Testis (tissue), 3 donors: ENCODE measurements around the gene FIBIN. TPM values are rescaled to one million over a fixed set of nuclear protein-coding genes. Genes with fewer than 3 reads are reported as not detected.
A peak's percentile ranks its signal among the peaks of the same experiment; 100 is the strongest.
"Not testable (repeated sequence)": the region's sequence is repeated elsewhere in the genome, so short reads cannot be mapped to it uniquely, and the experiment has no call there.

Experiments
- DNase-seq: peaks from one replicate; pipeline ENCODE4 v3.0.0-alpha.2; 2019
- H3K27ac ChIP-seq, 2 donors: fragments of 200-600 bp; sonication (generic); one replicate each; pipeline ENCODE4 v1.5.1; 2019
- H3K27me3 ChIP-seq: fragments of 200-600 bp; sonication (generic); one replicate; pipeline ENCODE4 v1.5.1; 2019
- H3K36me3 ChIP-seq: fragments of 200-600 bp; sonication (generic); one replicate; pipeline ENCODE4 v1.5.1; 2017; ENCODE audit warnings: low read depth; ENCODE audit errors: missing control alignments
- H3K4me1 ChIP-seq: fragments of 200-600 bp; sonication (generic); one replicate; pipeline ENCODE4 v1.5.1; 2019
- H3K4me3 ChIP-seq, 2 donors: fragments of 200-600 bp; sonication (generic); one replicate each; pipeline ENCODE4 v1.5.1; 2017 to 2019
- H3K9me3 ChIP-seq: fragments of 200-600 bp; sonication (generic); one replicate; pipeline ENCODE4 v1.5.1; 2017
- CTCF ChIP-seq, 3 experiments: fragments of 450-650 bp in 2 of 3; fragments of 200-600 bp in 1 of 3; sonication (generic) in 1 of 3; IDR thresholded peaks; one replicate each; pipeline ENCODE4 v1.5.1; 2016 to 2019; ENCODE audit warnings: antibody characterized with exemption in 3 of 3, mild to moderate bottlenecking in 2 of 3, moderate library complexity in 1 of 3
- POLR2A ChIP-seq: fragments of 450-650 bp; IDR thresholded peaks from one replicate; pipeline ENCODE4 v1.6.1; 2017; ENCODE audit warnings: antibody characterized with exemption, mild to moderate bottlenecking, moderate library complexity
- WGBS, 2 donors: methylation state at CpG; one replicate each; pipeline ENCODE4 v1.1.5; 2018; 5-methylcytosine and 5-hydroxymethylcytosine counted together
- intact Hi-C: fragments of 100-400 bp; cut with DNase I; formaldehyde crosslinking; loops from one replicate; pipeline ENCODE4 v1.15.1; 2023; ENCODE audit warnings: low total_unique reads
- polyA plus RNA-seq: library from polyadenylated mRNA; stranded (reverse); fragments of 350-450 nt; fragmentation: Illumina TruSeq; extraction: RNeasy Lipid Tissue Mini Kit (QIAGEN cat#74804); gene quantifications from one replicate; pipeline ENCODE4 v1.2.3, GENCODE V29; 2014; ENCODE audit warnings: low read depth, low replicate concordance; ENCODE audit not compliant: insufficient read depth
- total RNA-seq, 2 donors: library from RNA; depleted of rRNA; stranded (reverse); fragments of >200 nt; gene quantifications; one replicate each; pipeline ENCODE4 v1.2.3, GENCODE V29; 2016

The FIBIN gene
- total and polyA plus RNA-seq, 3 donors from 2014 or later, result 0.39 to 6.5 (median 5.3) TPM

- Histone ChIP-seq H3K4me3 (no peak overlapping the region), H3K36me3 (no peaks in the 10 kb centered on the region), H3K9me3 (no peaks in the 10 kb centered on the region), H3K27me3 (no peaks in the 10 kb centered on the region), H3K4me1 (no peaks in the 10 kb centered on the region), H3K27ac (no peak overlapping the region)
- DNase-seq, result no peak
- 60 to 74% methylated on average over 3 of the region's 3 CpGs for WGBS, 2 donors
- no peak for TF ChIP-seq CTCF (IDR thresholded peaks at IDR 0.05)
- TF ChIP-seq POLR2A, result no peak
- intact Hi-C loops, result no loop called here
Observed at GRCh38 chr11:26974069-26974783, 19.7 kb upstream of the FIBIN start.

- H3K4me1 ChIP-seq, result no peaks in the 10 kb centered on the region
- 33 to 44% methylated on average over 2 of the region's 2 CpGs for WGBS, 2 donors
- H3K27me3 ChIP-seq, result no peaks in the 10 kb centered on the region
- H3K9me3 ChIP-seq, result no peaks in the 10 kb centered on the region
- no peak for TF ChIP-seq POLR2A
- no peak for TF ChIP-seq CTCF (IDR thresholded peaks at IDR 0.05)
- no peak overlapping the region for H3K27ac ChIP-seq
- intact Hi-C loops, result no loop called here
- no peak overlapping the region for H3K4me3 ChIP-seq
- no peaks in the 10 kb centered on the region for H3K36me3 ChIP-seq
- no peak for DNase-seq
Observed at GRCh38 chr11:26974996-26975395, 18.9 kb upstream of the FIBIN start.

DNA sequence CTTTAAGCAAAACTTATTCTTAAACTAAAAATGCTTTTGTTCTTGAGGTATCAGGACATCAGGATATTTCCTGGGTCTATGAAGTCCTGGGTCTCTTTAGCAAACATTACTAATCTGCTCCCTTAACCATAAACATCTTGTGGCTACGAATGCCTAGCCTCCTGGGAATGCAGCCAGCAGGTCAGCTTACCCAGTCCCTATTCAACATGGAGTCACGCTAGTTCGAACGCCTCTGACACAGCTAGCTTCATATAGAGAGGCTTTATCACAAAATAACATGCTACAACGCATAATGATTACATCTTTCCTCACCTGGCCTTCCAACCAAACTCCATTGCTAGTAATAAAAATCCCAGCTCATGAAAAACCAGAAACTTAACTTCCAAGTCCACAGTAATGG, 17.5 kb upstream of the FIBIN start:
- Histone ChIP-seq H3K27me3 (no peaks in the 10 kb centered on the region), H3K27ac (peak overlapping the region in 1 of 2 donors; percentile 32), H3K4me3 (no peak overlapping the region), H3K4me1 (no peaks in the 10 kb centered on the region), H3K9me3 (no peaks in the 10 kb centered on the region), H3K36me3 (no peaks in the 10 kb centered on the region)
- 51 to 62% methylated on average over 5 of the region's 5 CpGs for WGBS, 2 donors
- no peak for DNase-seq
- TF ChIP-seq POLR2A (no peak), CTCF (IDR thresholded peaks at IDR 0.05) (no peak)
- intact Hi-C loops, result no loop called here

DNA sequence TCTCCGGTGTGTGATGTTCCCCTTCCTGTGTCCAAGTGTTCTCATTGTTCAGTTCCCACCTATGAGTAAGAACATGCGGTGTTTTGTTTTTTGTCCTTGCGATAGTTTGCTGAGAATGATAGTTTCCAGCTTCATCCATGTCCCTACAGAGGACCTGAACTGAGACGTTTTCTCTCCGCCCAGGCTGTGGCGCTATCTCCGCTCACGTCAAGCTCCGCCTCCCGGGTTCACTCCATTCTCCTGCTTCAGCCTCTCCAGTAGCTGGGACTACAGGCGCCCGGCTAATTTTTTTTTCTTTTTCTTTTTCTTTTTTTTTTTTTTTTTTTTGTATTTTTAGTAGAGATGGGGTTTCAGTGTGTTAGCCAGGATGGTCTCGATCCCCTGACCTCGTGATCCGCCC, 16.7 kb upstream of the FIBIN start:
- H3K9me3 ChIP-seq, intact Hi-C loops, H3K27me3 ChIP-seq, H3K27ac ChIP-seq, DNase-seq, H3K36me3 ChIP-seq, H3K4me1 ChIP-seq: not testable (repeated sequence)
- H3K4me3 ChIP-seq, result peak overlapping the region in 1 of 2 donors; percentile 6
- WGBS, 2 donors, result 52 to 55% methylated on average over 15 of the region's 15 CpGs

DNA sequence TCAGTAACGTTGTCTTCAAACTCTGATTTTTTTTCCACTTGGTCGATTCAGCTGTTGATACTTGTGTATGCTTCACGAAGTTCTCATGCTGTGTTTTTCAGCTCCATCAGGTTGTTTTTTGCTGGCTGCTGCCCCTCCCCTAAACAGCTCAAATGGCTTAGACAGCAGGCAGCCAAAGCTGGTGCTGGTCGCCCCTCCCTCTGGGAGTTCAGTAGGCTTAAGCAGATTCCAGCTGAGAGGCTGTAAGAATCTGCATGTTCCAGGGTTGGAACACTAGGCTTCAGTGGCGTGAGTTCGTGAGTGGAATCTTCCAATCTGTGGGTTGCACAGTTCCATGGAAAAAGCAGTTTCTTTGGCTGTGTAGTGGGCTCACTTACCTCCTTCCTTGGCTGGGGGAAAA, 10.3 kb upstream of the FIBIN start:
- Histone ChIP-seq H3K27me3 (no peaks in the 10 kb centered on the region), H3K27ac (no peak overlapping the region), H3K4me3 (no peak overlapping the region), H3K4me1 (no peaks in the 10 kb centered on the region), H3K36me3 (no peaks in the 10 kb centered on the region), H3K9me3 (no peaks in the 10 kb centered on the region)
- TF ChIP-seq CTCF (IDR thresholded peaks at IDR 0.05) (no peak), POLR2A (no peak)
- WGBS, 2 donors, result 75 to 79% methylated on average over 6 of the region's 6 CpGs
- intact Hi-C loops, result no loop called here
- no peak for DNase-seq
